ENCODE measurements around the gene PLCB2.

- no peak for TF ChIP-seq CTCF (IDR thresholded peaks at IDR 0.05)
- TF ChIP-seq POLR2A (IDR thresholded peaks at IDR 0.05), result peak in 1 of 2 donors; percentile 12
These were observed 38.3 kb upstream of the PLCB2 start for GRCh38 chr15:40345867-40346578.

All from thyroid gland (tissue), 4 donors.